ENCODE data around the gene ZNF688.

- TF ChIP-seq CTCF (IDR thresholded peaks at IDR 0.05) (peak; percentile 28), EZH2phosphoT487 (IDR thresholded peaks at IDR 0.05) (no peak), EZH2 (IDR thresholded peaks at IDR 0.05) (no peak)
Measured at GRCh38 chr16:30557707-30557956, 13.9 kb downstream of the ZNF688 start.
